Sigmoid colon (tissue), 4 donors: ENCODE data around the gene IL20RA.

Experiments
- CTCF ChIP-seq, 4 experiments: fragments of 450-650 bp in 3 of 4; fragments of 200-600 bp in 1 of 4; IDR thresholded peaks; one replicate each; pipeline ENCODE4 v1.5.1; 2016 to 2019; ENCODE audit warnings: antibody characterized with exemption in 4 of 4, mild to moderate bottlenecking in 3 of 4, moderate library complexity in 2 of 4
- EP300 ChIP-seq, 4 donors: sonication (generic); formaldehyde crosslinking; IDR thresholded peaks; one replicate each; pipeline ENCODE4 v1.6.1; 2017; ENCODE audit warnings: antibody characterized with exemption in 4 of 4
- POLR2A ChIP-seq, 2 donors: fragments of 450-650 bp; IDR thresholded peaks; one replicate each; pipeline ENCODE4 v1.6.1; 2016; ENCODE audit warnings: antibody characterized with exemption in 2 of 2, mild to moderate bottlenecking in 2 of 2, moderate library complexity in 2 of 2

DNA sequence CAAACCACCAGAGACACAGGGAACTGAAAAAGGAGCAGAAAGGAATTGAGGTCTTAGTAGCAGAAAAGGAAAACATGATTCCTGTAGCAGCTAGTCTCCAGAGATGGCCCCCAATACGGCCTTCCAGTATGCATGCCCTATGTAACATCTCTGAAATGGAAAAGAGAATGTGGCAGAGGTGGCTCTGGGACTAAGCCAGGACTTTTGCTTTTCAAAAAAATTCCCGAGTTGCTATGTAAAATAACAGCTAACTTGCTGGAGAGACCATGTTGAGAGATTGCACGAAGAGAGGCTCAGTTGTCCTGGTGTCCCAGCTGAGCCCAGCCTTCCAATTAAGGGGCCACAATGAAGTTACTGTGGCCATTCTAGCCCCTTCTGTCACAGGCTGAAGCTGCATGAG, 27.7 kb downstream of the IL20RA start:
- TF ChIP-seq POLR2A (IDR thresholded peaks at IDR 0.05) (no peak), CTCF (IDR thresholded peaks at IDR 0.05) (no peak), EP300 (IDR thresholded peaks at IDR 0.05) (no peak)
